GOT3 (cell line): ENCODE measurements around the gene GPX7.

Experiments
- DNase-seq: peaks from one replicate; lab custom pipeline; 2025; ENCODE audit warnings: mixed read lengths; lab: John Stamatoyannopoulos, UW

Gene GPX7

GRCh38 chr1:52588027-52588426 is 14.1 kb upstream of the GPX7 start:
- DNase-seq: no peak

- no peak for DNase-seq
These were observed 13.6 kb upstream of the GPX7 start for GRCh38 chr1:52588535-52588934.

GRCh38 chr1:52590266-52590665 is 11.9 kb upstream of the GPX7 start:
- no peak for DNase-seq

- DNase-seq: no peak
These were observed 9.4 kb upstream of the GPX7 start for GRCh38 chr1:52592637-52593323.

GRCh38 chr1:52593495-52593894 is 8.7 kb upstream of the GPX7 start:
- no peak for DNase-seq

GRCh38 chr1:52595061-52595460 is 7.1 kb upstream of the GPX7 start:
- no peak for DNase-seq

- no peak for DNase-seq
These were observed 4.3 kb upstream of the GPX7 start for GRCh38 chr1:52597912-52598311.

- no peak for DNase-seq
These were observed 3.4 kb upstream of the GPX7 start for GRCh38 chr1:52598729-52599128.

GRCh38 chr1:52599236-52599635 is 2.9 kb upstream of the GPX7 start:
- DNase-seq: no peak

GRCh38 chr1:52600533-52601179 is 1.5 kb upstream of the GPX7 start:
- no peak for DNase-seq

GRCh38 chr1:52601519-52601918 is 652 bp upstream of the GPX7 start:
- DNase-seq: no peak

GRCh38 chr1:52602856-52603600 is 857 bp downstream of the GPX7 start:
- DNase-seq: no peak

GRCh38 chr1:52603630-52604029 is 1.5 kb downstream of the GPX7 start:
- no peak for DNase-seq

GRCh38 chr1:52604063-52604770 is 2.0 kb downstream of the GPX7 start:
- DNase-seq: no peak

- no peak for DNase-seq
These were observed 11.6 kb downstream of the GPX7 start for GRCh38 chr1:52613636-52614373.

- DNase-seq: no peak
These were observed 12.5 kb downstream of the GPX7 start for GRCh38 chr1:52614671-52615070.

- no peak for DNase-seq
These were observed 13.4 kb downstream of the GPX7 start for GRCh38 chr1:52615489-52616042.

GRCh38 chr1:52621950-52622349 is 19.8 kb downstream of the GPX7 start:
- DNase-seq: no peak

GRCh38 chr1:52623812-52624211 is 21.6 kb downstream of the GPX7 start:
- DNase-seq: no peak

GRCh38 chr1:52627028-52627427 is 24.9 kb downstream of the GPX7 start:
- no peak for DNase-seq

- no peak for DNase-seq
These were observed 26.6 kb downstream of the GPX7 start for GRCh38 chr1:52628614-52629324.
